Measurements from ENCODE around the gene KDELR3. TPM values are rescaled to one million over a fixed set of nuclear protein-coding genes. Genes with fewer than 3 reads are reported as not detected.

KDELR3 gene
- total and polyA plus RNA-seq, 2 of the 8 experiments (the other 6 are each of a cell fraction or from before 2014, with no cell fraction given) = 7.9 to 13.0 TPM

DNA sequence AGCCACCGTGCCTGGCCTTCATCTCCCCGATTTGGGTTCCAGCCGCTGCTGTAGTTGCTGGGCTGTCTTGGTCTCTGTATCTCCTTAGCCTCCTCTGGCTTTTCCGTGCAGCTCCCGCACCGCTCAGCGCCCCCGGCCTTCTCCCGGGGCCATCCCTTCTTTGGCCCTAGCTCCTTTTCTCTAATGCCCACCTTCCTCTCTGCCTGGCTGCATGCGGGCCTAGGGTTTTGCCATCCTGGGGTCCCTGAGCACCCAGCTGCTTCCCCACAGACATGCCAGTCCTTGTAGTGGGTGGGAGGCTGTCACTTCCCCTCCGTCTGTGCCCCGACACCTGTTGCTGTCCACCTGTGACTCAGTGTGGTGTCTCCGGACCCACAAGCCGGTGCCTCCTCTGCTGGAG is 49.3 kb upstream of the KDELR3 start:
- 0 out of 2 replicates have a peak overlapping the region, but pooled peaks have one; percentile 13 for H2AK5ac ChIP-seq (ENCODE audit: low read depth, low read length)
- H3K4me2 ChIP-seq (ENCODE audit: insufficient read depth in 1 of 2, low read depth in 2 of 2, low read length in 2 of 2) = no peak overlapping the region
- H4K5ac ChIP-seq (ENCODE audit: insufficient read length, low read depth, low read length) = no peak overlapping the region
- no peaks in the 10 kb centered on the region for H3K27me3 ChIP-seq (replicated peaks in 1 of 4; ENCODE audit: control insufficient read depth in 3 of 4, extremely low read depth in 1 of 4, insufficient read depth in 3 of 4, low read length in 3 of 4)
- H2BK20ac ChIP-seq (ENCODE audit: low read length) = peak overlapping the region; percentile 15; the same call in 1 of the 2 replicates
- FAIRE-seq (no peak), DNase-seq (ENCODE audit: low read depth in 1 of 2, low spot score in 2 of 2) (no peak)
- CTCF ChIA-PET (ENCODE audit: partially characterized antibody) = interaction anchor here (1.4 kb wide), 1 partner anchor 15 kb away, joined by 6 read pairs; no protein-coding TSS in a partner anchor
- peak overlapping the region; percentile 78; the same call in 1 of the 2 replicates for H3K18ac ChIP-seq (ENCODE audit: extremely low read depth, low read length)
- H3K4ac ChIP-seq (replicated peaks; ENCODE audit: insufficient read length, low read depth, low read length) = no peak overlapping the region
- H3K14ac ChIP-seq (ENCODE audit: insufficient read length) = no peak overlapping the region
- H3K56ac ChIP-seq (replicated peaks; ENCODE audit: insufficient read length, low read depth, low read length) = no peak overlapping the region
- WGBS, 2 experiments (ENCODE audit: extremely low coverage in 1 of 2, insufficient coverage in 1 of 2, insufficient read length in 1 of 2, insufficient replicate concordance in 2 of 2, low coverage in 1 of 2, low lambda C conversion rate in 2 of 2, missing lambda C conversion rate in 1 of 2) = 91% methylated on average over 14 of the region's 14 CpGs; no CpG with 5 or more reads in 1 of the 2 experiments
- H3K23me2 ChIP-seq (ENCODE audit: low read depth, low read length) = 0 out of 2 replicates have a peak, but pooled peaks cover 3% of the 10 kb centered on the region
- H3K4me3 ChIP-seq (ENCODE audit: extremely low read depth in 1 of 4, insufficient read depth in 2 of 4, low read depth in 3 of 4, low read length in 4 of 4) = no peak overlapping the region
- H4K20me1 ChIP-seq (replicated peaks in 1 of 2; ENCODE audit: control insufficient read depth in 1 of 2, insufficient read depth in 2 of 2, low read length in 2 of 2) = no peaks in the 10 kb centered on the region
- peak overlapping the region; percentile 31; the same call in 1 of the 2 replicates for H4K8ac ChIP-seq (ENCODE audit: extremely low read depth, insufficient read depth, low read length)
- H4K91ac ChIP-seq (replicated peaks; ENCODE audit: insufficient read length, low read length) = no peak overlapping the region
- POLR2A ChIA-PET (ENCODE audit: partially characterized antibody) = interaction anchor here (0.6 to 2.7 kb wide), 5 partner anchors 17 to 1422 kb away, joined by 3 to 9 read pairs (median 3); no protein-coding TSS in a partner anchor
- H3K9ac ChIP-seq (replicated peaks in 1 of 4; ENCODE audit: extremely low read depth in 1 of 4, low read depth in 3 of 4, low read length in 3 of 4) = no peak overlapping the region
- peak overlapping the region; percentile 5; the same call in 1 of the 2 replicates for H2BK15ac ChIP-seq (ENCODE audit: low read length)
- H3K36me3 ChIP-seq (ENCODE audit: control insufficient read depth in 2 of 4, insufficient read depth in 4 of 4, low read length in 3 of 4) = no peaks in the 10 kb centered on the region
- no peak overlapping the region for H2AFZ ChIP-seq (ENCODE audit: low read length)
- H3K23ac ChIP-seq (ENCODE audit: insufficient read length) = no peak overlapping the region
- peaks cover 0 to 27% (median 8%) of the 10 kb centered on the region in 4 experiments; a peak in 6 of 7 replicates for H3K4me1 ChIP-seq (replicated peaks in 1 of 4; ENCODE audit: control insufficient read depth in 3 of 4, insufficient read depth in 4 of 4, low read length in 3 of 4)
- H3K79me2 ChIP-seq (ENCODE audit: control insufficient read depth in 1 of 2, insufficient read depth in 2 of 2, low read length in 2 of 2) = no peaks in the 10 kb centered on the region
- H2BK5ac ChIP-seq (ENCODE audit: low read depth, low read length) = no peak overlapping the region
- H3K79me1 ChIP-seq (ENCODE audit: low read depth, low read length) = no peaks in the 10 kb centered on the region
- no peak overlapping the region for H2BK120ac ChIP-seq (replicated peaks; ENCODE audit: low read depth, low read length)
- H2BK12ac ChIP-seq (ENCODE audit: low read depth, low read length) = no peak overlapping the region
- no peak overlapping the region for H3K27ac ChIP-seq (ENCODE audit: low read depth, low read length)
- H3K9me3 ChIP-seq (ENCODE audit: insufficient read depth in 2 of 2, low read depth in 1 of 2, low read length in 1 of 2) = no peaks in the 10 kb centered on the region
- TF ChIP-seq, protein P1, sequence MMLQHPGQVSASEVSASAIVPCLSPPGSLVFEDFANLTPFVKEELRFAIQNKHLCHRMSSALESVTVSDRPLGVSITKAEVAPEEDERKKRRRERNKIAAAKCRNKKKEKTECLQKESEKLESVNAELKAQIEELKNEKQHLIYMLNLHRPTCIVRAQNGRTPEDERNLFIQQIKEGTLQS (IDR thresholded peaks at IDR 0.05; ENCODE audit: insufficient read depth, low read depth, low read length) = no peak
- TF ChIP-seq CHD2 (IDR thresholded peaks at IDR 0.05; ENCODE audit: low read length) (no peak), ZNF274 (IDR thresholded peaks at IDR 0.05; ENCODE audit: borderline replicate concordance, extremely low read depth, low read length) (no peak), SP1 (IDR thresholded peaks at IDR 0.05; ENCODE audit: low read depth, low read length) (no peak), HDAC2 (IDR thresholded peaks at IDR 0.05; ENCODE audit: borderline replicate concordance in 1 of 2, low read depth in 2 of 2, low read length in 2 of 2) (no peak), NRF1 (IDR thresholded peaks at IDR 0.05; ENCODE audit: low read depth, low read length) (no peak), RNF2 (IDR thresholded peaks at IDR 0.05; ENCODE audit: borderline replicate concordance, low read depth, low read length, missing control alignments, poor library complexity, severe bottlenecking) (no peak), TCF12 (IDR thresholded peaks at IDR 0.05; ENCODE audit: low read depth, low read length) (no peak), GABPA (IDR thresholded peaks at IDR 0.05; ENCODE audit: borderline replicate concordance, insufficient read depth, low read length) (no peak)
- TF ChIP-seq, protein P2, sequence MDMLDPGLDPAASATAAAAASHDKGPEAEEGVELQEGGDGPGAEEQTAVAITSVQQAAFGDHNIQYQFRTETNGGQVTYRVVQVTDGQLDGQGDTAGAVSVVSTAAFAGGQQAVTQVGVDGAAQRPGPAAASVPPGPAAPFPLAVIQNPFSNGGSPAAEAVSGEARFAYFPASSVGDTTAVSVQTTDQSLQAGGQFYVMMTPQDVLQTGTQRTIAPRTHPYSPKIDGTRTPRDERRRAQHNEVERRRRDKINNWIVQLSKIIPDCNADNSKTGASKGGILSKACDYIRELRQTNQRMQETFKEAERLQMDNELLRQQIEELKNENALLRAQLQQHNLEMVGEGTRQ (IDR thresholded peaks at IDR 0.05; ENCODE audit: low read length) = no peak
